Loucy (cell line): ENCODE results near the gene RPS15A.

Experiments used
- H2AFZ ChIP-seq: fragments of 200-600 bp; sonication (generic); 2 replicates; pipeline ENCODE4 v1.6.0; 2016; ENCODE audit warnings: antibody characterized with exemption, mild to moderate bottlenecking, low read length, moderate library complexity
- H3F3A ChIP-seq: fragments of 200-600 bp; 2 replicates; pipeline ENCODE4 v1.6.0; 2016; ENCODE audit warnings: antibody characterized with exemption, low read depth, mild to moderate bottlenecking
- H3K27me3 ChIP-seq: fragments of 200-600 bp; sonication (generic); 2 replicates; pipeline ENCODE4 v1.6.1; 2014; ENCODE audit warnings: low read length, mild to moderate bottlenecking; ENCODE audit not compliant: insufficient read depth, poor library complexity, severe bottlenecking
- H3K36me3 ChIP-seq: fragments of 200-600 bp; sonication (generic); 2 replicates; pipeline ENCODE4 v1.6.1; 2016; ENCODE audit warnings: low read length; ENCODE audit not compliant: insufficient read depth
- H3K4me1 ChIP-seq: fragments of 200-600 bp; sonication (generic); 2 replicates; pipeline ENCODE4 v1.5.1; 2014; ENCODE audit warnings: low read length, mild to moderate bottlenecking; ENCODE audit not compliant: insufficient read depth, poor library complexity, severe bottlenecking
- H3K4me2 ChIP-seq: fragments of 200-600 bp; sonication (generic); 2 replicates; pipeline ENCODE4 v1.6.0; 2014; ENCODE audit warnings: antibody characterized with exemption, low read length, low read depth, mild to moderate bottlenecking; ENCODE audit not compliant: poor library complexity, severe bottlenecking
- H3K4me3 ChIP-seq: fragments of 200-600 bp; sonication (generic); 2 replicates; pipeline ENCODE4 v1.5.1; 2014; ENCODE audit warnings: low read length, mild to moderate bottlenecking, mixed read lengths; ENCODE audit not compliant: poor library complexity, severe bottlenecking
- H3K79me2 ChIP-seq: fragments of 200-600 bp; sonication (generic); 2 replicates; pipeline ENCODE4 v1.6.1; 2014; ENCODE audit warnings: low read length; ENCODE audit not compliant: insufficient read depth
- H3K9ac ChIP-seq: fragments of 200-600 bp; sonication (generic); 2 replicates; pipeline ENCODE4 v1.6.0; 2014; ENCODE audit warnings: mild to moderate bottlenecking, low read depth, low read length, moderate library complexity; ENCODE audit not compliant: poor library complexity, severe bottlenecking
- H3K9me2 ChIP-seq: fragments of 200-600 bp; sonication (generic); replicated peaks from 2 replicates; pipeline ENCODE4 v1.6.1; 2016; ENCODE audit warnings: low read depth, low read length, mixed read lengths
- H3K9me3 ChIP-seq: fragments of 200-600 bp; sonication (generic); 2 replicates; pipeline ENCODE4 v1.6.1; 2014; ENCODE audit warnings: mild to moderate bottlenecking, antibody characterized with exemption, low read length, low read depth; ENCODE audit not compliant: insufficient read depth
- H4K20me1 ChIP-seq: fragments of 200-600 bp; sonication (generic); 2 replicates; pipeline ENCODE4 v1.6.0; 2014; ENCODE audit warnings: antibody characterized with exemption, low read length, mild to moderate bottlenecking; ENCODE audit not compliant: insufficient read depth, poor library complexity, severe bottlenecking
- CTCF ChIP-seq: fragments of 200-600 bp; sonication (generic); conservative IDR thresholded peaks from 2 replicates; pipeline ENCODE4 v1.5.1; 2014; ENCODE audit warnings: mild to moderate bottlenecking, antibody characterized with exemption, low read length
- EZH2phosphoT487 ChIP-seq: fragments of 200-600 bp; IDR thresholded peaks from 2 replicates; pipeline ENCODE4 v1.6.1; 2018; ENCODE audit warnings: antibody characterized with exemption, mild to moderate bottlenecking, moderate library complexity, borderline replicate concordance

The RPS15A gene

DNA sequence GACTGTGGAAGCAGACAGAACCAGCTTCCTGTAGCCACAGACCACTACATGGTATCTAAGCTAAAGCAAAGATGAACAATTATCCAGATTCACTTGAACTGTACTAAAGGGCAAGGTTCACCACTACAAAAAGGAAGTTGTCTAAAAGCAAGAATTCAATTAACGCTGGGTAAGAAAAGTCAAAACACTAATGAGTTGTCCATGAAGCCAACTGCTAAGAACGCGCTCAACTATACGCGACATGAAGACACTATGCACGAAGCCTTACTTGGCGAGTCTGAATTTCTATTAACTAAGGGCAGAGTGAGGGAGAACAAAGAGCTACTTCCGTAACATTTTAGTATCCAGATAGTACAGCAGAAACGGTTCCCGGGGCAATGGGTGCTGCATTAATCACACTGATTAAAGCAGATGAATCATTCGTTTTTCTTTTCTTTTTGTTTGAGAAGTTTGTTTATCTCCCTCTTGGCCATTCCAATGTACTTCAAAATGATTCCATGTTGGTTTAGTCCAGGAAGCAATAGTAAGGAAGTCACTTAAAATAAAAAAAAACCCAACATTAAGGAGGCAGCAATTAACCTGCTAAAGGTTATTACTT is 2.8 kb upstream of the RPS15A start:
- peaks cover 20% of the 10 kb centered on the region for H4K20me1 ChIP-seq
- peaks cover 33% of the 10 kb centered on the region for H3K36me3 ChIP-seq
- peaks cover 12% of the 10 kb centered on the region for H3K27me3 ChIP-seq

DNA sequence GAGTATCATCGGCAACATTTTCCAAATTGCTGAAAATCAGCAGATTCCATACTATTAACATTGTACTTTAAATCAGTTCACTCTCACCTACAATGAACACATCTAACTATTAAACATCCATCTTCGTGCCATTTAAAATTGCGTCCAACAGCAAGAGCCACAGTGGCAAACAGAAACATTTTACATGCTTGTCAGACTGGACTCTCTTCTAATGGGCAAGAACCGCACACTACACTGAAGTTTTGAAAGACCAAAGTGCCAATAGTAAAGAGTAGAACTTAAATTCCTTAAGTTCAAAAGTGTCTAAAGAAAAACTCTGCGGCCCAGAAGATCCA is 652 bp downstream of the RPS15A start:
- Histone ChIP-seq H3K79me2 (peaks cover 61% of the 10 kb centered on the region), H3K4me2 (peak overlapping the region; percentile 95), H3F3A (no peaks in the 10 kb centered on the region), H3K27me3 (peaks cover 12% of the 10 kb centered on the region), H2AFZ (no peak overlapping the region), H3K4me1 (peaks cover 33% of the 10 kb centered on the region), H3K9me3 (no peaks in the 10 kb centered on the region), H4K20me1 (peaks cover 55% of the 10 kb centered on the region), H3K9me2 (no peaks in the 10 kb centered on the region), H3K36me3 (peaks cover 57% of the 10 kb centered on the region), H3K4me3 (peak overlapping the region; percentile 98), H3K9ac (peak overlapping the region; percentile 98)
- TF ChIP-seq CTCF (no peak), EZH2phosphoT487 (no peak)

More for the DNA sequence above, 2.8 kb upstream of the RPS15A start:
- H2AFZ ChIP-seq: no peak overlapping the region
- no peak for TF ChIP-seq CTCF
- TF ChIP-seq EZH2phosphoT487: no peak
- H3K4me2 ChIP-seq: no peak overlapping the region
- no peaks in the 10 kb centered on the region for H3K9me3 ChIP-seq
- H3K9me2 ChIP-seq: no peaks in the 10 kb centered on the region
- no peaks in the 10 kb centered on the region for H3F3A ChIP-seq
- peaks cover 54% of the 10 kb centered on the region for H3K79me2 ChIP-seq
- H3K9ac ChIP-seq: no peak overlapping the region
- no peak overlapping the region for H3K4me3 ChIP-seq
- peaks cover 5% of the 10 kb centered on the region for H3K4me1 ChIP-seq

- Histone ChIP-seq H3K36me3 (peaks cover 57% of the 10 kb centered on the region), H3K27me3 (peaks cover 12% of the 10 kb centered on the region), H3K9me2 (no peaks in the 10 kb centered on the region), H4K20me1 (peaks cover 60% of the 10 kb centered on the region), H3K4me3 (peak overlapping the region; percentile 98), H3K9ac (peak overlapping the region; percentile 98), H2AFZ (no peak overlapping the region), H3K4me1 (peaks cover 38% of the 10 kb centered on the region), H3K9me3 (no peaks in the 10 kb centered on the region), H3K4me2 (peak overlapping the region; percentile 95), H3K79me2 (peaks cover 63% of the 10 kb centered on the region), H3F3A (no peaks in the 10 kb centered on the region)
- TF ChIP-seq CTCF (no peak), EZH2phosphoT487 (no peak)
These were observed 1.2 kb downstream of the RPS15A start for GRCh38 chr16:18788828-18789514.
